Nephron progenitor cell (in vitro differentiated cells): ENCODE data around the gene NLRP10.

ENCODE experiments used
- DNase-seq: peaks from one replicate; pipeline ENCODE4 v3.0.0; 2021
- H3K27ac Mint-ChIP-seq: 2 replicates; pipeline ENCODE4 v1.8.0; 2021; ENCODE audit warnings: mild to moderate bottlenecking, moderate library complexity, mixed read lengths
- H3K27me3 Mint-ChIP-seq: 2 replicates; pipeline ENCODE4 v1.8.0; 2021; ENCODE audit warnings: mild to moderate bottlenecking, low read depth, mixed read lengths; ENCODE audit not compliant: poor library complexity
- H3K36me3 Mint-ChIP-seq: 2 replicates; pipeline ENCODE4 v1.8.0; 2021; ENCODE audit warnings: low read depth, mixed read lengths
- H3K4me1 Mint-ChIP-seq: 2 replicates; pipeline ENCODE4 v1.8.0; 2021; ENCODE audit warnings: mixed read lengths
- H3K4me3 Mint-ChIP-seq: 2 replicates; pipeline ENCODE4 v1.8.0; 2021; ENCODE audit warnings: mild to moderate bottlenecking, moderate library complexity, mixed read lengths
- H3K9me3 Mint-ChIP-seq: 2 replicates; pipeline ENCODE4 v1.8.0; 2021; ENCODE audit warnings: mild to moderate bottlenecking, moderate library complexity, mixed read lengths
- TF ChIP-seq, protein P1 (sequence below): fragments of 200-600 bp; sonication (generic); IDR thresholded peaks from 2 replicates; pipeline ENCODE4 v1.5.0; 2021; ENCODE audit warnings: antibody characterized with exemption

NLRP10 gene

DNA sequence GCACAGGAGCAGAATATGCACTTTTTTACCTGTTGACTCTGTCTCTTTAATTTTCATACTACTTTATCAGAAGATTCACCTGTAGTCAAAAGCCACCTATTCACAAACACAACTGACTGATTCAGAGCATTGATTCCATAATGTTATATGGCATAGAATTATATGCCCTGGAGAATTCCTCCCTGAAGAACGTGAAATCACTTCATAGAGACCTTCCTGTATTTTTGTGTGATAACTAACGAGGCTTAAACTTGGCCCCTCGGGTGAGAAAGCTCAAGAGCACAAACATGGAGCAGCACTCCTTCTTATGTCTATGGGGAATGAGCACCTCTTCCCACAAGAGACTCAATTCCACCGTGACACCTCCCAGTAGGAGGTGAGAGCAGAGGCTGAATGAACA is 34.1 kb downstream of the NLRP10 start, which contains the start of gene OR10A6:
Gene OR10A6, minus strand, starts transcription at position 101 of the 400 bp plus-strand sequence. CDS start 2,606 bp downstream, outside the sequence.
- Mint-ChIP-seq H3K9me3 (peaks cover 15% of the 10 kb centered on the region), H3K36me3 (no peaks in the 10 kb centered on the region), H3K4me3 (no peak within 1 kb of the TSS), H3K4me1 (no peaks in the 10 kb centered on the region), H3K27me3 (peaks cover 4% of the 10 kb centered on the region), H3K27ac (no peak within 1 kb of the TSS)
- no peak for DNase-seq
- TF ChIP-seq, protein P1, sequence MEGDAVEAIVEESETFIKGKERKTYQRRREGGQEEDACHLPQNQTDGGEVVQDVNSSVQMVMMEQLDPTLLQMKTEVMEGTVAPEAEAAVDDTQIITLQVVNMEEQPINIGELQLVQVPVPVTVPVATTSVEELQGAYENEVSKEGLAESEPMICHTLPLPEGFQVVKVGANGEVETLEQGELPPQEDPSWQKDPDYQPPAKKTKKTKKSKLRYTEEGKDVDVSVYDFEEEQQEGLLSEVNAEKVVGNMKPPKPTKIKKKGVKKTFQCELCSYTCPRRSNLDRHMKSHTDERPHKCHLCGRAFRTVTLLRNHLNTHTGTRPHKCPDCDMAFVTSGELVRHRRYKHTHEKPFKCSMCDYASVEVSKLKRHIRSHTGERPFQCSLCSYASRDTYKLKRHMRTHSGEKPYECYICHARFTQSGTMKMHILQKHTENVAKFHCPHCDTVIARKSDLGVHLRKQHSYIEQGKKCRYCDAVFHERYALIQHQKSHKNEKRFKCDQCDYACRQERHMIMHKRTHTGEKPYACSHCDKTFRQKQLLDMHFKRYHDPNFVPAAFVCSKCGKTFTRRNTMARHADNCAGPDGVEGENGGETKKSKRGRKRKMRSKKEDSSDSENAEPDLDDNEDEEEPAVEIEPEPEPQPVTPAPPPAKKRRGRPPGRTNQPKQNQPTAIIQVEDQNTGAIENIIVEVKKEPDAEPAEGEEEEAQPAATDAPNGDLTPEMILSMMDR = no peak

GRCh38 chr11:7927635-7928034 is 37.6 kb downstream of the NLRP10 start:
- Mint-ChIP-seq H3K27ac (no peak overlapping the region), H3K4me1 (no peaks in the 10 kb centered on the region), H3K9me3 (peaks cover 5% of the 10 kb centered on the region), H3K4me3 (no peak overlapping the region), H3K27me3 (peaks cover 7% of the 10 kb centered on the region), H3K36me3 (no peaks in the 10 kb centered on the region)
- DNase-seq = no peak
- TF ChIP-seq, protein P1 = no peak

- Mint-ChIP-seq H3K27ac (no peak overlapping the region), H3K4me3 (no peak overlapping the region), H3K36me3 (no peaks in the 10 kb centered on the region), H3K27me3 (peaks cover 4% of the 10 kb centered on the region), H3K9me3 (no peaks in the 10 kb centered on the region), H3K4me1 (no peaks in the 10 kb centered on the region)
- no peak for DNase-seq
- TF ChIP-seq, protein P1 = no peak
These were observed 40.7 kb downstream of the NLRP10 start for GRCh38 chr11:7924536-7924935.

- TF ChIP-seq, protein P1 = no peak
- DNase-seq = no peak
- peaks cover 19% of the 10 kb centered on the region for H3K9me3 Mint-ChIP-seq
- no peaks in the 10 kb centered on the region for H3K27me3 Mint-ChIP-seq
- no peak overlapping the region for H3K4me3 Mint-ChIP-seq
- H3K27ac Mint-ChIP-seq = no peak overlapping the region
- H3K36me3 Mint-ChIP-seq = no peaks in the 10 kb centered on the region
- no peaks in the 10 kb centered on the region for H3K4me1 Mint-ChIP-seq
These were observed 47.1 kb downstream of the NLRP10 start for GRCh38 chr11:7918141-7918540.
